Brain microvascular endothelial cell (primary cell): ENCODE results near the gene SYTL5.

Source experiments
- DNase-seq: peaks from one replicate; pipeline ENCODE4 v3.0.0-alpha.2; 2020
- H3K27ac ChIP-seq: fragments of 250-450 bp; sonication (Bioruptor Pico); 2 replicates; pipeline ENCODE4 v1.5.1; 2020; ENCODE audit warnings: mild to moderate bottlenecking, moderate library complexity
- H3K27me3 ChIP-seq: fragments of 250-450 bp; sonication (Bioruptor Pico); replicated peaks from 2 replicates; pipeline ENCODE4 v1.5.1; 2020; ENCODE audit warnings: mild to moderate bottlenecking
- H3K36me3 ChIP-seq: fragments of 250-450 bp; sonication (Bioruptor Pico); replicated peaks from 2 replicates; pipeline ENCODE4 v1.5.1; 2020; ENCODE audit warnings: mild to moderate bottlenecking
- H3K4me3 ChIP-seq: 2 replicates; pipeline ENCODE4 v1.5.1; 2011; ENCODE audit warnings: low read depth, mild to moderate bottlenecking, control low read depth, low read length, moderate library complexity
- in situ Hi-C: cut with HindIII; loops from 2 replicates; pipeline ENCODE4 v1.10.0; 2017; ENCODE audit warnings: low sequenced_read_pairs, low pct_ligation_motif_present
- TF ChIP-seq, protein P1 (sequence below): IDR thresholded peaks from 2 replicates; pipeline ENCODE4 v1.5.1; 2011; ENCODE audit warnings: low read depth, mild to moderate bottlenecking, moderate library complexity, low read length, control low read depth, inconsistent platforms; ENCODE audit errors: missing control alignments

Gene SYTL5

DNA sequence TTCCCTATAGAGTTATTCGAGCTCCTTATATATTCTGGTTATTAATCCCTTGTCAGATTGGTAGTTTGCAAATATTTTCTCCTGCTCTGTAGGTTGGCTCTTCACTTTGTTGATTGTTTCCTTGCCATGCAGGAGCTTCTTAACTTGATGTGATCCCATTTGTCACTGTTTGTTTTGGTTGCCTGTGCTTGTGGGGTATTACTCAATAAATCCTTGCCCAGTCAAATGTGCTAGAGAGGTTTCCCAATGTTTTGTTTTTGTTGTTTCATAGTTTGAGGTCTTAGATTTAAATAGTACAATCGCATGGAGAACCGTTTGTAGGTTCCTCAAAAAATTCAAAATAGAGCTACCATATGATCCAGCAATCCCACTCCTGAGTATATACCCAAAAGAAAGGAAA, 2.3 kb upstream of the SYTL5 start:
- no peak for DNase-seq
- TF ChIP-seq, protein P1, sequence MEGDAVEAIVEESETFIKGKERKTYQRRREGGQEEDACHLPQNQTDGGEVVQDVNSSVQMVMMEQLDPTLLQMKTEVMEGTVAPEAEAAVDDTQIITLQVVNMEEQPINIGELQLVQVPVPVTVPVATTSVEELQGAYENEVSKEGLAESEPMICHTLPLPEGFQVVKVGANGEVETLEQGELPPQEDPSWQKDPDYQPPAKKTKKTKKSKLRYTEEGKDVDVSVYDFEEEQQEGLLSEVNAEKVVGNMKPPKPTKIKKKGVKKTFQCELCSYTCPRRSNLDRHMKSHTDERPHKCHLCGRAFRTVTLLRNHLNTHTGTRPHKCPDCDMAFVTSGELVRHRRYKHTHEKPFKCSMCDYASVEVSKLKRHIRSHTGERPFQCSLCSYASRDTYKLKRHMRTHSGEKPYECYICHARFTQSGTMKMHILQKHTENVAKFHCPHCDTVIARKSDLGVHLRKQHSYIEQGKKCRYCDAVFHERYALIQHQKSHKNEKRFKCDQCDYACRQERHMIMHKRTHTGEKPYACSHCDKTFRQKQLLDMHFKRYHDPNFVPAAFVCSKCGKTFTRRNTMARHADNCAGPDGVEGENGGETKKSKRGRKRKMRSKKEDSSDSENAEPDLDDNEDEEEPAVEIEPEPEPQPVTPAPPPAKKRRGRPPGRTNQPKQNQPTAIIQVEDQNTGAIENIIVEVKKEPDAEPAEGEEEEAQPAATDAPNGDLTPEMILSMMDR: no peak
- in situ Hi-C loops: no loop called here
- Histone ChIP-seq H3K36me3 (no peaks in the 10 kb centered on the region), H3K27me3 (no peaks in the 10 kb centered on the region), H3K27ac (no peak overlapping the region), H3K4me3 (no peak overlapping the region)

DNA sequence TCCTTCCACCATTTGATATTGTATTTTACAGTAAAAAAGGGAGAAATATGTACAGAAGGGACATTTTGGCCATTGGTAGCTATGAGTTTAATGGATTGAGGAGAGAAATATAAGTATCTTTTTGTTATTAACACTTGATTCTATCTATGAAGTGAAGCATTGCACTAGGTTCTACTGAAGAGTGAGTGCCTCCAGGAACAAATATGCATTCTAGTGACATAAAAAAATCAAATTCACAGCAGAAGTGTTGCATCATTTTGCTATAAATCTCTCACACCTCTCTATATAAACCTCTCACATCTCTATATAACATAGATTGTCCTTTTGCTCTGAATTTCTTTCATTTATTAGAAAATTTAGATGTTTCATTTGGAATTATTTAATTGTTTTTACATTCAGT, 425 bp downstream of the SYTL5 start:
- Histone ChIP-seq H3K36me3 (no peaks in the 10 kb centered on the region), H3K27me3 (no peaks in the 10 kb centered on the region), H3K27ac (no peak overlapping the region), H3K4me3 (no peak overlapping the region)
- TF ChIP-seq, protein P1: no peak
- DNase-seq: no peak
- in situ Hi-C loops: no loop called here

DNA sequence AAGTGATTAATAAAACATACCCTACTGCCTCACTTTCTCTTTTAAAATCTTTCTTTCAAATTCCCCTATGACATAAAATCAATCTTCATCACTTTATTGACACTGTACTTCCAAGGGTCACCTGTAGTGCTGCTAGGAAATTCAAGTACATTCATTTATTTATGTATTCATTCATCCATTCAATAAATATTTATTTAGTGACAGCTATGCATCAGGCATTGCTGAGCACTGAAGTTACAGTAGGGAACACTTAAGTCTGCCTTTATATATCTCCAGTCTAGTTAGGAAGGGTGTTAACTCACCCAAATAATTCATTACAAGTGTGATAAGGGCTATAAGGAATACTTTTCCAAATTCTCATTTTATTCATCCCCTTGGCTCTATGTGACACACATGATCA, 2.3 kb downstream of the SYTL5 start:
- Histone ChIP-seq H3K27ac (no peak overlapping the region), H3K36me3 (no peaks in the 10 kb centered on the region), H3K27me3 (no peaks in the 10 kb centered on the region), H3K4me3 (no peak overlapping the region)
- DNase-seq: no peak
- in situ Hi-C loops: no loop called here
- TF ChIP-seq, protein P1: no peak

DNA sequence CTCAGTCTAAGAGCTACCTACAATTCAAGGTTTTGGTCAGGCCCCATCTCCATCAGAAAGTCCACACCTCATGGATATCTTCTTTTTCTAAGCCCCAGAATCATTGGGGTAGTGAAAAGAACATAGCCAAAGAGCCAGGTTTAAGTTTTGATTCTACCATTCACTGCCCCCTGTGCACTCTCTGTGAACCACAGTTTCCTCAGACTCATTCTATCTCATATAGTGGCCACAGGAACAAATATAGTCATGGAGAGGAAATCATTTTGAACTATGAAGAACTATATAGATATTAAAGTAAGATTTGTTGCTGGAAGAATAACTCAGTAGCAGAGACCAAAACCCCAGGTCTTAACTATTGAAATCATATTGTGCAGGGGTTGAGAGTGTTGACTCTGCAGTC, 3.3 kb downstream of the SYTL5 start:
- Histone ChIP-seq H3K4me3 (no peak overlapping the region), H3K27ac (no peak overlapping the region), H3K27me3 (no peaks in the 10 kb centered on the region), H3K36me3 (no peaks in the 10 kb centered on the region)
- in situ Hi-C loops: no loop called here
- TF ChIP-seq, protein P1: no peak
- no peak for DNase-seq

DNA sequence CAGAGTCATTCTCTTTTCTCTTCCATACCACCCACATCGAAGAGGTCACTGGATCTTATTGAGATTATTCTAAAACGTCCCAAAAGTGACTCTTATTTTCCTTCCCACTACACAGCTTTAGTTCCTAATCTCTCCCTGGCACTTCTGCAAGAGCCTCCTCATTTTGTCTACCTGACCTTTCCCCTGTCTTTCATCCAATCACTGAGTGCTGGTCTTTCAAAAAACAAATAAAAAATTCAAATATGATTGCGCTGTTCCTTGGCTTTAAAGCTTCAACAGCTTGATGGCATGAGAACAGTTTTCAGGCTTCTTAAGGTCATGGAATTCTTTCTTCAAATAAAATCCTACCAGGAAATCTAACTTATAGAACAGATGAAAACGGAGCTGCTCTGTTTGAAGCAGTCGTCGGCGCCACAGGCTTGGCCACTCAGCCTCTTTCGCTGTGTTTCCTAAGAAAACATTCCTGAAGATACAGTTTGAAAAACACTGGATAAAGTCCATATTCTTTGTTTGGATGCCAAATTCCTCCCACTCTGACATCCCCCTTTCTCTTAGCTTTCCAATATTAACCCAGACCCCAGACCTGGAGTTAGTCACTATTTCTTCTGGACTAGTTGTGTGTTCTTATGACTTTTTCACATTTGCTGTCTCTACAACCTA, 12.5 kb downstream of the SYTL5 start:
- DNase-seq: no peak
- TF ChIP-seq, protein P1: no peak
- no peaks in the 10 kb centered on the region for H3K27me3 ChIP-seq
- H3K4me3 ChIP-seq: no peak overlapping the region
- in situ Hi-C loops: no loop called here
- no peak overlapping the region for H3K27ac ChIP-seq
- H3K36me3 ChIP-seq: no peaks in the 10 kb centered on the region

DNA sequence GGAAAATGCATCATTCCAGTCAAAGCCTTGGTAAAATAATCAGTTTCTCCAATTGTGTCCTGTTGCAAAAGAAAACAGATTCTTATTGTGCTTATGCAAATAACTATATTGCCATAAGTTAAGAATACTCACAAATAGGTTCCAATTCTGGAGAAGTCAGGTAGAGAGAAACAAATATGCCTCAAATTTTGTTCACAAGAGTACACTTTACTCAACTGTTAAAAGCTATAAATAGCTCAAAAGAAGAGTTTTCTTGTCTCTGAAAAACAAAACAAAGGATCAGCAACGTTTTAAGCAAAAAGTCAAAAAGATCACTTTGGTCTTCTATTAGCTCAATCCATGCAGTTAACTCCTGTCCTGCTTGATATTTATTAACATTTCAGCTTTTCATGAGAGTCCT, 21.9 kb downstream of the SYTL5 start:
- in situ Hi-C loops: no loop called here
- no peak overlapping the region for H3K27ac ChIP-seq
- TF ChIP-seq, protein P1: no peak
- H3K36me3 ChIP-seq: no peaks in the 10 kb centered on the region
- no peak for DNase-seq
- H3K27me3 ChIP-seq: no peaks in the 10 kb centered on the region
- H3K4me3 ChIP-seq: no peak overlapping the region
